NCI-H748 (cell line): ENCODE data around the gene LYST.
"Not testable (repeated sequence)": the region's sequence is repeated elsewhere in the genome, so short reads cannot be mapped to it uniquely, and the experiment has no call there.

Experiments
- DNase-seq: peaks from one replicate; lab custom pipeline; 2025; ENCODE audit not compliant: unreplicated experiment; lab: John Stamatoyannopoulos, UW

LYST gene

GRCh38 chr1:235766794-235767285 is 99.9 kb downstream of the LYST start:
- DNase-seq, result no peak

DNA sequence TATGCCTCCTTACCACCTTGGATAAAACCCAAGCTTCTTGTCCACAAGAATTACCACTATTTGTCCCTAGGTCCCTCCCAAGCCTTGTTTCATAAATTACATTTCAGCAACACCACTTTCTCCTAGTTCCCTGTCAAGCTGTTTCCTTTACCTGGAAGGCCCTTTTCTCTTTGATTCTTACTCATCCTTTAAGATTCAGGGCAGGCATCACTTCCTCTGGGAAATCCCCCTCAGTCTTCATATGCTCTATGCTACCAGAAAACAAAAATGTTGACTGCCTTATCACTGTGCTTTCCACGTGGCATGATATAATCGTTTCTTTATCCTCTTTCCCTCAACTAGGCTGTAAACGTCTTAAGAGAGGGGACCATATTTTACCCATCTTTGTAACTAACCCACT is 102.7 kb downstream of the LYST start:
- no peak for DNase-seq

- no peak for DNase-seq
These were observed 107.4 kb downstream of the LYST start for GRCh38 chr1:235759336-235759735.

DNA sequence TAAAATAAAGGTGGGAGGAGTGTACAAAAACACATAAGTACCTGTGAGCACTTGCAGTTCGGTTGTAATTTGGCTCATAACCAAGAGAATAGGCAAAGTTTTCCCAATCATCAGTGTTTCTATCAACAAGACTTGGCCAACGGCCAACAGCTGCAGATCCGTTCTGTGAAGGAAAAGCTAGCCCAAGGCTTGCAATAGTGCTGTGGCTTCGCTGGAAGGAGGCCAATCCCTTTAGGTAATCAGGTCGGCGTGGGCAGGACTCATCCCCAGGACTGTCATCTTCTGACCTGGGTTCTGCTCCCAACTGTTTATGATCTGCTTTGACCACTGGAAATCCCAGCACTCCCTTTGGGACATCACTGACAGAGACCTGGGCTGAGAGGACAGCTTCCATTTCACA is 107.8 kb downstream of the LYST start:
- DNase-seq, result peak; percentile 58

DNA sequence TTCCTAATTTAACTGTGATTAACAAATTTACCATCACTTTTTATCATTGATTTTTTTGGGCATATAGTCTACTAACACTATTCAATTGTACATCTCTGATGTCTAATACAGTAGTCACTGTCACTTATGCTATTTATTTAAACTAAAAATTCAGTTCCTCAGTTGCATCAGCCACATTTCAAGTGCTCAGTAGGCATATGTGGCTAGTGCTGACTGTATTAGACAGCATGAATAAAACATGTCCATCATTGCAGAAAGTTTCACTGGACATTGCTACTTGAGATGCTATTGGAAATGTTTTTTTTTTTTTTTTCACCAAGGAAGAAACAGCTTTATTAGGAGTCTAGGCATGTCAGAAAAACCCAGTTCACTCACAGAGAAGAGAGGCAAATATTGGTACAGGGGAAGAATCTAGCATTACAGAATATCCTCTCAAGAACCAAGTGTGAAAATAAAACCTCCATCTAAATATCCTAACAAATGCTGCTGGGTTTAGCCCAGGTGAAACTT is 109.1 kb downstream of the LYST start:
- DNase-seq, result no peak

DNA sequence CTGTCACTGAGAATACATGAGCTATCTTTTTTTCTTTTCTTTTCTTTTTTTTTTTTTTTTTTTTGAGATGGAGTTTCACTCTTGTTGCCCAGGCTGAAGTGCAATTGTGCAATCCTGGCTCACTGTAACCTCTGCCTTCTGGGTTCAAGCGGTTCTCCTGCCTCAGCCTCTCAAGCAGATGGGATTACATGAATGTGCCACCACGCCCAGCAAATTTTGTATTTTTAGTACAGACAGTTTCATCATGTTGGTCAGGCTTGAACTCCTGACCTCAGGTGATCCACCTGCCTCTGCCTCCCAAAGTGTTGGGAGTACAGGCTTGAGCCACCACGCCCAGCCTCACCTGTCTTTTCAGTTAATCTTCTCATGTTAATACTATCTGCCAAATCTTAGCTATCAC is 112.5 kb downstream of the LYST start:
- not testable (repeated sequence) for DNase-seq

DNA sequence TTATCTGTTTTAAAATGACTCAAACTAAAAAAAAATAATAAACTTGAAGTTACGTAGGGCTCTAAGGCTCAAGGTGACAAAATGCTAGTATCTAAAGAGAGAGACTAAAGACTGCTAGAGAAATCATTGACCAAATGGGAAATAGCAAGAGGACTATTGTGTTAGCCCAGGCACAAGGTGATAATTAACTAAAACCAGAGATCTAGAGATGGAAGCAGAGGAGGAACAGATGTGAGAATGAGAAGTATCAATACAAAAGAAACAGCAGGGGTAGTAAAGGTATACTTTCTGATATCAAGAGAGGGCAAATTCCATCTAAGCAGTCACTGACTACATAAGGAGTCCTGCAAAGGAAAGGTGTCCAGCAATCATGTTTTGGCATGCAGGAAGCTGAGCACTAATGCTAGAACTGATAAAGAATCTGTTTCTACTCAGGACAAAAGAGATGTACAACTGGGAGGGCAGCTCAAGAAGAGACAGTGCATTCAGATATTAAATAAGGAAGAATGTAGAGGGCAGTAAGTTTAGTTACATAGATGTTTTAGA is 116.9 kb downstream of the LYST start:
- no peak for DNase-seq

DNA sequence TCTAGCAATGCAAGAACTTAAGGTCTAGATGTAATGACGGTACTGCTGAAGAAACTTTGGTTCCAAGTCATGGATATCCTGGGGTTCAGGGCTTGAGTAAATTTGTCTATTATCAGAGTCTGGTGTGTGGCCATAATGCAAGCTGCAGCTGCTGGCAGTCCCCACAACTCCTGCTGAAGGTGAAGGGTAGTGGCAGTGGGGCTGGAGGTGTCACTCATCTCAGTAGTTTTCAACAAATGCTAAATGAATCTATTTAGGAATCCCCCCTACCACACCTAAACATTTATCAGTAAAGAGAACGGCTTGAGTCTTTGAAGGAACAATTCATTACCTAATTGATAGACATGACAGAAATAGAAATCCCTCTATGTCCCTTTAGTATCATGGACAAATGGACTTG is 118.0 kb downstream of the LYST start:
- no peak for DNase-seq

DNA sequence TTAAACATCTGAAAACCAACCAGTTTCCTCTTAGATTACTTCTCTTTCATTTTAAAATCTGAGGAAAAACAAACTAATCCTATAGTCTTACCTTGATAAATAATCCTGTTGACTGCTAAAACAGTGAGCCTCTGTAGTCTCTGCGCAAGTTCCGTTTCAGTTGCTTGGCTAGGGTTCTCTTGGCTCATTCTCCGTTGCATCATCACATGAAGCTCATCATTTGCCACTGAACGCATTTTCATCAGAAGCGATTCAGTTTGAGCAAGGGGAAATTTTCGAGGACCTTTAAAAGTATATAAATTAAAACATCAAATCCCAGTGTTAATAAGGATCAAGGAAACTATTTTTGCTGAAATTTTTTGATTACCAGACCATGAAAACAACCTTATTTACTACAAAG is 120.5 kb downstream of the LYST start:
- no peak for DNase-seq

DNA sequence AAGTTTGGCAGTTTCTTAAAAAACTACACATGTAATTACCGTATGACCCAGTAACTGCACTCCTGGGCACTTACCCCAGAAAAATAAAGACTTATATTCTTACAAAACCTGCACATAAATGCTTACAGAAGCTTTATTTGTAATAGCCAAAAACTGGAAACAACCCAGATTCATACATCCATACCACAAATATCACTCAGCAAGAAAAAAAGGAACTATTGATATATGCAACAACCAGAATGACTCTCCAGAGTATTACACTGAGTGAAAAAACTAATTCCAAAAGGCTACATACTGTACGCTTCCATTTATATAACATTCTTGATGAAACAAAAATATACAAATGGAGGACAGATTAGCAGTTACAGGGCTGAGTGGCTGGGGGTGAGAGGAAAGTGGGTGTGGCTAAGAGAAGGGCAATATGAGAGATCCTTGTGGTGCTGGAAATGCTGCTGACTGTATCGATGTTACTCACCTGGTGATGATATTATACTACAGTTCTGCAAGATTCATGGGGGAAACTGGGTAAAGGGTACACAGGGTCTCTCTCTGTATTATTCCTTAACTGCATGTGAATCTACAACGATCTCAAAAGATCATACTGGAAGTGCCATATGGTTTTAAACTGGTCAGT is 121.1 kb downstream of the LYST start:
- DNase-seq, result no peak

- no peak for DNase-seq
These were observed 123.6 kb downstream of the LYST start for GRCh38 chr1:235742914-235743599.

GRCh38 chr1:235741294-235741693 is 125.4 kb downstream of the LYST start:
- DNase-seq, result no peak

DNA sequence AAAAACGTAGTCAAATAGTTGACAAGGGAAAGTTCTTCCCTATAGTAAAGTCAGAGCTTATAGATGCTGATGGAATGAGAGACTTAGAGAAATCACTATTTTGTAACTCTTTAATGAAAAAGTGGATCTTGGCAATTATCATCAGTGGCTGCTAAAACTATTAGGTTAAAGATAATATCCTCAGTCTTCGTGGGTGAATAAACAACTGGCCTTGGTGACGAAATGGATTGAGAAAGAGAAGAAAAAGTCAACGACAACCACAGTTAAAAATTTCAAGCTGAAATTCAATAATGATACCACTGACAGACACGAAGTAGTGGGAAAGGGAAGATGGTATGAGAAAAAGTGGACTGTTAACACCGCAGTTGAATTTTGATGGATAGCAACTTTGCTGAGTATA is 127.1 kb downstream of the LYST start:
- no peak for DNase-seq

- no peak for DNase-seq
These were observed 127.6 kb downstream of the LYST start for GRCh38 chr1:235739124-235739523.

DNA sequence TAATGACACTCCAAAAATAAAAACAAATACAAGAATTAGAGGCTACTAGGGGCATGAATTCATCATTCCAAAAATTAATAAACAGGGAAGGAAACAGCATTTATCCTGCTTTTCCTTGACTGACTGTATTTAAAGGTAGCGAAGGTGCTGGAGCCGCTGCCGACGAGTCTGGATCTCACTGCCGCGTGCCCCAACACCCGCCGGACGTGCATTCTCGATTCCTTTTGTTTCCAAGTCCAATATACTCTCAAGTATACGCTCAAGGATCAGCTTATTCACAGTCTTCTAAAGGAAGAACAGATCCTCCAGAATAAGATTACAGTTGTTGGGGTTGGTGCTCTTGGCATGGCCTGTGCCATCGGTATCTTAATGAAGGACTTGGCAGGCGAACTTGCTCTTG is 129.0 kb downstream of the LYST start:
- no peak for DNase-seq

- DNase-seq, result no peak
These were observed 130.4 kb downstream of the LYST start for GRCh38 chr1:235736263-235736662.

DNA sequence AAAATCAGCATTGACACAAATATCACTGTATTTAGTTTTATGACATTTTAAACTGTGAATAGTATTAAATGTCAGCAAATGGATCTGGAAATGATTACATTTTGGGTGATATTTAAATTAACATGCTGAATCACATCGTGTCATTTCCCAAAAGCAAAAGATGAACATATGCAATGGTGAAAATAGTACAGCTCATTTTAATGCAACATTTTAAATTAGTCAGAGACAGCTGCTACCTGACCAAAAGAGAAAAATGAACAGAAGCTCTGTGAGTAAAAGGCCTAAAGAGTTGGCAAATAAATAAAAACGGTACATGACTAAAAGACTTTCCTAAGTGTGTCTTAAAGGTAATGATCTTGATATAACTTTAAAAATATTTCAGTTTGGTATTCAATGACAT is 131.1 kb downstream of the LYST start:
- DNase-seq, result no peak

DNA sequence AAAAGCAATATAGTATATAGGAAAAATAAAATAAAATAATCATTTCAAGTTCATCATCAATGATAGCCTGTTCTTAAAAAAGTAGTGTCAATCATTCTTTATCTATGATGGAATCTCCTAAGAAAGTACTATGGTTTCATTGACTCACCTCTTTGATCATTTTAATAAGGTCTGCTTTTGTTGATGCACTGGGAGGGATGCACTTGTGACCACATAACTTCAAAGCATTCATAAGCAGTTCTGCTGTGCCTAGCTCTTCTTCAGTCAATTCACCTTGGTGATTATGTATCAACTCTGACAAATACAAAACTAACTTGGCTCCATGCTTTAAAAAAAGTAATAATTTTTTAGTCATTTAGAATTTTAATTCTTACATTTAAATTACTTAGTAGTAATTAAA is 132.4 kb downstream of the LYST start:
- DNase-seq, result no peak

DNA sequence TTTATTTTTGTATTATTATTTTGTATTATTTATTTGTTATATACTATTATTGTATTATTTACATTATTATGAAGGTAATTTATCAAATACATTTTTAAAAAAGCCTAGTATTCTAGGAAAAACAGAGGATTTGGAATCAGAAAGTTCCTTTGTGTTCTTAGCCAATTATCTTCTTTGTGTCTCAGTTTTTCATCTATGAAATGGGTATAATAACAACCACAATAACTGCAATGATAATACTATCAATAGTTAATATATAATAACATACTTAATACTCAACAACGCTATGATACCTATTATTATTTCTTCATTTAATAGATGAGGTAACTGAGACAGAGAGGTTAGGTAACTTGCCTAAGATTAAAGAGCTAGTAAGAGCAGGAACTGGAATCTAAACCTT is 136.7 kb downstream of the LYST start:
- no peak for DNase-seq

- DNase-seq, result no peak
These were observed 140.1 kb downstream of the LYST start for GRCh38 chr1:235726557-235726956.

GRCh38 chr1:235725434-235725833 is 141.3 kb downstream of the LYST start:
- no peak for DNase-seq

- no peak for DNase-seq
These were observed 142.0 kb downstream of the LYST start for GRCh38 chr1:235724730-235725129.
